OCI-LY3 (cell line): ENCODE measurements around the gene ANGPTL7.

Experiments
- CTCF ChIP-seq: fragments of 200-600, 300-600 bp; sonication (generic); IDR thresholded peaks from 2 replicates; pipeline ENCODE4 v1.5.1; 2014; ENCODE audit warnings: antibody characterized with exemption, low read length, low read depth
- EZH2phosphoT487 ChIP-seq: fragments of 200-600 bp; shearing (Covaris generic); IDR thresholded peaks from 2 replicates; pipeline ENCODE4 v1.6.1; 2018; ENCODE audit warnings: antibody characterized with exemption, mixed run types, low read depth

- TF ChIP-seq CTCF (no peak), EZH2phosphoT487 (no peak)
These were observed 10.0 kb upstream of the ANGPTL7 start for GRCh38 chr1:11179125-11179524.
